HEK293T (cell line): Measurements from ENCODE around the gene TMEM221.

Experiments used
- CTBP1 ChIP-seq: fragments of 450-650 bp; IDR thresholded peaks from 2 replicates; pipeline ENCODE4 v1.6.1; 2016; ENCODE audit warnings: borderline replicate concordance
- ELF4 ChIP-seq: fragments of 450-650 bp; IDR thresholded peaks from 2 replicates; pipeline ENCODE4 v1.6.1; 2017; ENCODE audit warnings: antibody characterized with exemption
- FOXA1 ChIP-seq: fragments of 450-650 bp; IDR thresholded peaks from 2 replicates; pipeline ENCODE4 v1.6.1; 2016; ENCODE audit warnings: mild to moderate bottlenecking
- FOXK2 ChIP-seq: fragments of 450-650 bp; IDR thresholded peaks from 2 replicates; pipeline ENCODE4 v1.6.1; 2016; ENCODE audit warnings: mild to moderate bottlenecking
- FOXM1 ChIP-seq: fragments of 450-650 bp; IDR thresholded peaks from 2 replicates; pipeline ENCODE4 v1.6.1; 2017; ENCODE audit warnings: mild to moderate bottlenecking, borderline replicate concordance
- HDGF ChIP-seq: fragments of 450-650 bp; IDR thresholded peaks from 2 replicates; pipeline ENCODE4 v1.6.1; 2017; ENCODE audit warnings: antibody characterized with exemption, borderline replicate concordance
- SP1 ChIP-seq: fragments of 450-650 bp; IDR thresholded peaks from 2 replicates; pipeline ENCODE4 v1.6.1; 2017
- TF ChIP-seq, protein P1 (sequence below): fragments of 450-650 bp; IDR thresholded peaks from 2 replicates; pipeline ENCODE4 v1.6.1; 2016

DNA sequence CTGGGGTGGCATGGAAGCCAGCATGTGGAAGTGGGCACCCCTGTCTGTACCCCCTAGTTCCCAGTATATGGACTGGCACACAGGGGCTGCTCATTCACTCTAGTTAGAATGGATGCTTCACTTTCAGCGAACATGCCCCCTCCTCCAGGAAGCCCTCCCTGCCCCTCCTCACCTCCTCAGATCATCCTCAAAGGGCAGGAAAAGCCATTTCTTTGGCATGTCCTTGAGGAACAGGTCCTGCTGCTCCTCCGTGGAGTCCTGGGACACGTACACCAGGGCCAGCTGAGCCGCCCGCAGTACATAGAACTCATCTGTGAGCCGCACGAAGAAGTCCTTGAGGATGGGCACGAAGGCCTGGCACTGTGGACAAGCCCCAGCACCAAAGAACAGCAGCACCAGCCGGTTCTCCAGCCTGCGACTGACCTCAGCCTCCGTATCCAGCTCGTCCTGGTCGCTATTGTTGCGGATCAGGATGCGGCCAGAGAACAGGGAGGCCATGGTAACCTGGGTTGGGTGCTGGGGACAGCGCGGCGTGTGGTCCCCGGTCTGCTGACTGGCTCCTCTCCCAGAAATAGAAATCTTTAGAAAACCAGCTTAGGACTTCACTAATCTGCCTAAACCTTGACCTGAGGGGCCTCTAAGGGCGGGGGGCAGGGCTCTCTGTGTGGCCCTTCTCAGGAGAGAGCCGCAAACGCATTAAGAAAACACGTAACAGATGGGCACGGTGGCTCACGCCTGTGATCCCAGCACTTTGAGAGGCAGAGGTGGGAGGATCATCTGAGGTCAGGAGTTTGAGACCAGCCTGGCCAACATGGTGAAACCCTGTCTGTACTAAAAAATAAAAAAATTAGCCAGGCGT is 12.1 kb upstream of the TMEM221 start, which contains the start of gene NXNL1:
- TF ChIP-seq CTBP1 (no peak), SP1 (no peak), FOXM1 (no peak), ELF4 (no peak), FOXA1 (no peak), HDGF (no peak), FOXK2 (no peak)
- TF ChIP-seq, protein P1, sequence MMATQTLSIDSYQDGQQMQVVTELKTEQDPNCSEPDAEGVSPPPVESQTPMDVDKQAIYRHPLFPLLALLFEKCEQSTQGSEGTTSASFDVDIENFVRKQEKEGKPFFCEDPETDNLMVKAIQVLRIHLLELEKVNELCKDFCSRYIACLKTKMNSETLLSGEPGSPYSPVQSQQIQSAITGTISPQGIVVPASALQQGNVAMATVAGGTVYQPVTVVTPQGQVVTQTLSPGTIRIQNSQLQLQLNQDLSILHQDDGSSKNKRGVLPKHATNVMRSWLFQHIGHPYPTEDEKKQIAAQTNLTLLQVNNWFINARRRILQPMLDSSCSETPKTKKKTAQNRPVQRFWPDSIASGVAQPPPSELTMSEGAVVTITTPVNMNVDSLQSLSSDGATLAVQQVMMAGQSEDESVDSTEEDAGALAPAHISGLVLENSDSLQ = no peak
